ENCODE measurements around the gene ARHGAP45. TPM values are rescaled to one million over a fixed set of nuclear protein-coding genes. Genes with fewer than 3 reads are reported as not detected.

The ARHGAP45 gene
- total RNA-seq, 2 experiments from 2014 or later, result 861 to 878 TPM

GRCh38 chr19:1067341-1067957 is 482 bp downstream of the ARHGAP45 start:
- Histone ChIP-seq H3K4me3 (ENCODE audit: low read length) (peak overlapping the region; percentile 98), H3K36me3 (ENCODE audit: insufficient read depth, low read length) (peaks cover 40% of the 10 kb centered on the region), H3K4me1 (ENCODE audit: insufficient read depth, low read length) (peaks cover 86% of the 10 kb centered on the region), H3K9me3 (ENCODE audit: control insufficient read depth in 1 of 2, insufficient read depth in 1 of 2, low read length in 2 of 2) (no peaks in the 10 kb centered on the region), H3K27me3 (ENCODE audit: control insufficient read depth in 1 of 2, insufficient read depth in 2 of 2, low read length in 2 of 2) (no peaks in the 10 kb centered on the region), H3K27ac (ENCODE audit: low read depth in 1 of 2, low read length in 2 of 2) (peak overlapping the region; percentile 71 to 98)
- H3K36me3 Mint-ChIP-seq (ENCODE audit: low read depth), result peaks cover 40% of the 10 kb centered on the region
- no peaks in the 10 kb centered on the region for H3K27me3 Mint-ChIP-seq
- ChIA-PET CTCF (interaction anchor here (0.6 to 2.0 kb wide), 9 partner anchors 8 to 204 kb away, joined by 3 to 11 read pairs (median 5); partner anchors contain the start of gene RNU6-2), POLR2A (interaction anchor here (0.7 to 21.0 kb wide), 32 partner anchors 12 to 364 kb away, joined by 3 to 1253 read pairs (median 6); partner anchors contain the start of genes ABCA7, CIRBP, CNN2 and FAM174C)
- peak overlapping the region; percentile 92 for H3K4me3 Mint-ChIP-seq
- TF ChIP-seq CTCF (IDR thresholded peaks at IDR 0.05), result no peak
- peak in 5 of 14 experiments; percentile 60 to 91 (median 70) for DNase-seq
- H3K27ac Mint-ChIP-seq, result peak overlapping the region; percentile 96
- intact Hi-C loops (cut with DNase I, micrococcal nuclease), result loop anchor here (1.0 to 5.0 kb wide), 4 partner anchors 10 to 125 kb away; partner anchors contain the start of genes GPX4 (in 2 of the 2), RNU6-2 (in 1 of the 2) and TMEM259 (in 1 of the 2)
- ATAC-seq (ENCODE audit: poor library complexity), result peak; percentile 40
- H3K9me3 Mint-ChIP-seq, result no peaks in the 10 kb centered on the region
- peaks cover 66% of the 10 kb centered on the region for H3K4me1 Mint-ChIP-seq (ENCODE audit: low read depth)

GRCh38 chr19:1068009-1069001 is 1.3 kb downstream of the ARHGAP45 start:
- peak in 13 of 14 experiments; percentile 72 to 90 (median 81) for DNase-seq
- peak overlapping the region; percentile 96 for H3K27ac Mint-ChIP-seq
- no peaks in the 10 kb centered on the region for H3K9me3 Mint-ChIP-seq
- H3K36me3 Mint-ChIP-seq (ENCODE audit: low read depth), result peaks cover 46% of the 10 kb centered on the region
- peak overlapping the region; percentile 71 to 98 for H3K27ac ChIP-seq (ENCODE audit: low read depth in 1 of 2, low read length in 2 of 2)
- no peak for TF ChIP-seq CTCF (IDR thresholded peaks at IDR 0.05)
- ChIA-PET CTCF (interaction anchor here (1.1 to 1.9 kb wide), 3 partner anchors 12 to 20 kb away, joined by 4 to 11 read pairs (median 6); no protein-coding TSS in a partner anchor), POLR2A (interaction anchor here (0.7 to 21.0 kb wide), 29 partner anchors 13 to 365 kb away, joined by 3 to 1253 read pairs (median 7); partner anchors contain the start of genes ABCA7, CIRBP, CNN2 and FAM174C)
- H3K4me1 Mint-ChIP-seq (ENCODE audit: low read depth), result peaks cover 70% of the 10 kb centered on the region
- peak; percentile 20 for ATAC-seq (ENCODE audit: poor library complexity)
- peak overlapping the region; percentile 94 for H3K4me3 Mint-ChIP-seq
- H3K36me3 ChIP-seq (ENCODE audit: insufficient read depth, low read length), result peaks cover 49% of the 10 kb centered on the region
- no peaks in the 10 kb centered on the region for H3K9me3 ChIP-seq (ENCODE audit: control insufficient read depth in 1 of 2, insufficient read depth in 1 of 2, low read length in 2 of 2)
- H3K4me1 ChIP-seq (ENCODE audit: insufficient read depth, low read length), result peaks cover 87% of the 10 kb centered on the region
- H3K27me3 ChIP-seq (ENCODE audit: control insufficient read depth in 1 of 2, insufficient read depth in 2 of 2, low read length in 2 of 2), result no peaks in the 10 kb centered on the region
- no peaks in the 10 kb centered on the region for H3K27me3 Mint-ChIP-seq
- intact Hi-C loops (cut with DNase I, micrococcal nuclease), result loop anchor here (2.0 to 5.0 kb wide), 6 partner anchors 18 to 124 kb away; partner anchors contain the start of genes GPX4 (in 2 of the 2), RNU6-2 (in 2 of the 2) and TMEM259 (in 2 of the 2)
- peak overlapping the region; percentile 98 for H3K4me3 ChIP-seq (ENCODE audit: low read length)

Data from CD4-positive, alpha-beta T cell (primary cell).